ENCODE results near the gene ACVR1B.

The ACVR1B gene

DNA sequence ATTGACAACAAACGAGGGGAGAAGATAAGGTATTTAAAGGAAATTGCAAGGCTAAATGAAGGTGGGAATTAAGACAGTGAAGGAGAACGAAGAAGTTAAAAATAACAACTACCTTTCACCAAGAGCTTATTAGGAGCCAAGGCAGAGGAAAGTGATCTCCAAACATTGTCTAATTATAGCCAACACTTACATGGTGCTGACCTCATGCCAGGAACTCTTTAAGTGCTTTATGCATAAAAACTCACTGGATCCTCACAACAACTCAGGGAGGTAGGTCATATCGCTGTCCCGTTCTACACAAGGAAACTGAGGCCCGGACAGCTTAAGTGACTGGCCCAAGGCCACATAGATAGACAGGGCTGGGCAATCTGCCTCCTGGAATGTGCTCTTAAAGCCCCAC lies 74.8 kb downstream of the ACVR1B start:
- DNase-seq: no peak

DNA sequence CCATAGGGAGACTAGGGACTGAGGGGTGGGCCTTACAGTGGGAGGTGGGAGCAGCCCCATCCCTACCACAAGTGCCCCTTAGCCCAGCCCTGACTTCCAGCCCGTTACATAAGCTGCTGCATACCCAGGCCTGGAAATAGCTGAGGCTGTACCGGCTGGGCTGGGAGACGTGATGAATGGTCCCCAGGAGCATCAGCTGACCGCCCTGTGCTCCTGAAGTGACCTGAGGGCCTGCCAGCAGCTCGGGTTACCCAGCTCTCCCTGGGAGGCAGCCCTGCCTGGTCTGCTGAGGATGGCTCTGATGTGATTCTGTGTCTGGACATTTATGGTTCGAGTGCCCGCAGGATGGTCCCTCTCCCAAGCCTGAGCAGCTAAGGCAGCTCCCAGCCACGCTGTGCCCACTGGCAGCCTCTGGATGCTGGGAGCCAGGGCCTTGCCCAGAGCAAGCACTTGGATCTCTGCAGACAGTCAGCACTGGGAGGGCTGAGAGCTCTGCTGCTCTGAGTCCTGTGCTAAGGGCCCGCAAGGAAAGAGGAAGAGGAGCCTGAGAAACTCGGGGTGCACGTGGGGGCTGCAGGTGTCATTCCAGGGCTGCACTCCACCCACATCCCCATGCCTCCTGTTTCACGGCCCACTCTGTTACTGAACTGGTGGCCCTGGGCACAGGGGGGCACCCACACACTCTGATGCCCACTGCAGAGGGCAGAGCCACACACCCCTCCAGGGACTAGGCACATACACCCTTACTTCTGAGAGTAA lies 75.8 kb downstream of the ACVR1B start:
- DNase-seq: no peak

- DNase-seq: no peak
Observed at GRCh38 chr12:52029685-52030084, 78.2 kb downstream of the ACVR1B start.

GRCh38 chr12:52032446-52032803 lies 80.9 kb downstream of the ACVR1B start:
- no peak for DNase-seq

GRCh38 chr12:52032804-52033445 lies 81.4 kb downstream of the ACVR1B start:
- DNase-seq: peak; percentile 95

DNA sequence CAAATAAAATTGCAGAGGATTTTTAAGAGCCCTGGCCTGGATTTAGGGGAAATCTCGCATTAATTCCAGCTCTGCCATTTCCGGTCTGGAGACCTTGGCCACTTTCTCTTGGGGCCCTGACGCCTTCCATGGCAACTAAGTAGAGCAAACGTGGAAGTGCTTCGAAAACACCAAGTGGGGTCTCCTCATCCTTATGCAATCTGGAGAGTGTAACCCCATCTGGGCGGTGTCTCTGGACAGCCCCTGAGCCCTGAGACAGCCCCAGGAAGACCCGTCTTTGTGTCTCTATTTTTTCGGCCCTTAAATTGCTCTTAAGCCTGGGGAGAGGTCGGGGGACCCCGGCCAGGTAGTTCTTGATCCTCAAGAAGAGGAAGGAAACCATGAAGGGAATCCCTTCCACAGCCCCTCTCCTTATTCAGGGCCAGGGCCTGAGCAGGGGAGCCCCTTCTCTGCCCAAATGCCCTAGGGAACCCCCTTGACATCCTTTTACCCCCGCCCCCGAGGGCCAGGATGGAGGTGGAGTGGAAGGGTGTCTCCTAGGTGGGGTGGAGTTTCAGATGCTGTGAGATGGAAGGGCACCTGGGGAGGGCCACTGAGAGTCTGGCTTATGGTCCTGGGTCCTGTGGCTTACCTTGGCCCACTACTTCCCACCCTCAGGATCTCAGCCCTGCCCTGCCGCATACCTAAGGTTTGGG lies 82.1 kb downstream of the ACVR1B start:
- DNase-seq: no peak

DNA sequence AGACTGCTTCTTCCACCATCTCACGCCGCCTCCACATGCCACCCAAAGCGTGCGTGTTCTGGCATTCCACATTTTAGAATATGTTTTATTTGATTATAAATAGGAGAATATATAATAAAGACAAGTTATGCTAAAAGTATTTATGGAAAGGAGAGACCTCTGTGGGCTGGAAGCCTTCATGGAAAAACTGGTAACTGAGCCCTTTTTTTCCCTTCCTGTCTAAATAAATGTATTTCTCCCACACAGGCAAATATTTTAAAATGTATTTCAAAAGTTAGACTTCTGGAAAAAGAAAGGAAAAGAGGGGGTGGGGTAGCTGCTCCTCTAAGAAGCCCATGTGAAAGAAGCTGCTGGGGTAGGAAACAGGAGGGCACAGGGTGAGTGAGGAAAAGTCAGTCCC lies 83.7 kb downstream of the ACVR1B start:
- no peak for DNase-seq

DNA sequence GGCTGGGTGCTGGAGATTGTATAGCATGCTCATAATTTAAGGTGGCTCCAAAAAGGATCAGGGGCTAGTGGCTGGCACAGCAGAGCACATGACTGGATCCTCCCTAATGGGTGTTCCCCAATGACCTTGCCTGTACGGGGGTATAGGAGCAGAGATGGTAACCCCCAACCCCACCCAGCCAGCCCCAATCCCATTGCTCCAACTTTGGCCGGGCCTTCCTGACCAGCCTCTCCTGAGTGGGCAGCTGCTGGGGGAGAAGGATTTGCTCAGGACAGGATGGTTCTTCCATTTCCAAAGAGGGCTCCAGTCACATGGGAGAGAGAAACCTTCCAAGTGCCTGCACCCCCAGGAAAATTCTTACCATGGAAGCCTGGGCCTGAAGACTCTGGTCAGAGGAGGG lies 84.4 kb downstream of the ACVR1B start:
- no peak for DNase-seq

GRCh38 chr12:52036587-52037171 lies 85.2 kb downstream of the ACVR1B start:
- peak; percentile 94 for DNase-seq

- DNase-seq: no peak
Observed at GRCh38 chr12:52037248-52037861, 85.9 kb downstream of the ACVR1B start.

DNA sequence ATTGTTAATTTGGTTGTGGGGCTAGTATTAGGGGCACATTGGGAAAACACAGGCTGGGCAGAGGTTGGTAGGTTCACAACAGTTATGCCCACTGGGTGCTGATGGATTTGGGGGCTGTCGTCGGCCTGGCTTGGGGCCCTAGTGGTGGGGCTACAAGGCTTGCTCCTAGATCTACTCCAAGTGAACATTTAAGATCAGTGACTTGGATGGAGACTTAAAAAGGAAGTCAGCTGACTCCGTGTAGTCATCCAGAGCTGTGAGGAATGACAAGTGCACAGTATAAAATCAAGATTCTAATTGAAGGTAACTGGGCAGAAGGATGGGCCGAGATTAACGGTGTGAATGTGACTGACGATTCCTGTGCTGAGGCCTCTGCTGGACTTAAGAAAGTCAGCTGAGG lies 86.9 kb downstream of the ACVR1B start:
- no peak for DNase-seq

DNA sequence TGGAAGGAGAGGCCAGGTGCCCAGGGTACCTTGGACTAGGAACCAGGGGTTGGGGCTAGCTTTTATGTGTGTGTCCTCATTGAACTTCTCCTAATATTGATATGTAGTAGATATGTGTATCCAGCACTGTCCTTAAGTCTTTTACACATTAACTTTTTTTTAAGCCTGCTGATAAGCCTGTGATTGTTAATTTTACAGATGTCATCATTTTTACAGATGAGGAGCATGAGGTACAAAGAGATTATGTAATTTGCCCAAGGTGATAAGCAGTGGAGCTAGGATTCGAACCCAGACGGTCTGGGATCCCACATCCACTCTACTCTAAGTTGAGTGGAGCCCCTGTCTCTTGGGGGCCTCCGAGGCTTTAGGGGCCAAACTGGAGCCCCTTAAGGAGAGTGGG lies 89.5 kb downstream of the ACVR1B start:
- no peak for DNase-seq

GRCh38 chr12:52041695-52042123 lies 90.2 kb downstream of the ACVR1B start:
- peak; percentile 82 for DNase-seq

DNA sequence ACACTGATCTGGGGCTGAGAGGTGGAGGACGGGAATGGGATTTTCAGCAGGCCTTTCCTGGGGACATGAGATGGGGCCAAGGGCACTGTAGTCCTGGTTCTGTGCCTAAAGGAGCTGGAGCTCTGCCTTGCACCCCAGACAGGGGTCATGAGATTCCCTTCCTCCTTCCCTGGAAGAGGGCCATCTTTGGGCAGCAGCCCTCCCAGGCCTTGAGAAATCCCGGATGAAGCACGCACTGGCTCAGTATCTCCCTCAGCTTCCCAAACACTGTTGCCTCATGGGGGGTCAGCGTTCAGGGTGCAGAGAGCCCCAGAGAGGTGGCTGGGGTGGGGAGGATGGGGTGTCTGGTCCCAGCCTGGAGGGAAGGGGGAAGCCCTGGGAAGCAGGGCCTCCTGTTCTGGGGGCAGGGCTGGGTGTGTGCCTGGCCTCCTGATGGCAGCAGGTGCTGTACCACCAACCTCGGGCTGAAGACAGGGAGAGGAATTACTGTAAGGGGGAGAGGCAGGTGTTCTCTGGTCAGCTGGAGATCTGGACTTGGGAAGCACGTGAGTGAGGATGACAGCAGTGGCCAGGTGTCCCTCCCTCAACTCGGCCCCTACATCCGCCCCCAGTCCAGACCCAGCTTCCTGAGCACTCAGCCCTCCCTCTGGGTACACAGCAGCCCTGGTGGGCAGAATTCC lies 91.3 kb downstream of the ACVR1B start:
- DNase-seq: no peak

GRCh38 chr12:52043386-52044212 lies 92.1 kb downstream of the ACVR1B start:
- no peak for DNase-seq

- DNase-seq: no peak
Observed at GRCh38 chr12:52044292-52044983, 92.9 kb downstream of the ACVR1B start.

- DNase-seq: peak; percentile 70
Observed at GRCh38 chr12:52045794-52046199, 94.3 kb downstream of the ACVR1B start.
